ENCODE results near the gene SLC25A47.

SLC25A47 gene

DNA sequence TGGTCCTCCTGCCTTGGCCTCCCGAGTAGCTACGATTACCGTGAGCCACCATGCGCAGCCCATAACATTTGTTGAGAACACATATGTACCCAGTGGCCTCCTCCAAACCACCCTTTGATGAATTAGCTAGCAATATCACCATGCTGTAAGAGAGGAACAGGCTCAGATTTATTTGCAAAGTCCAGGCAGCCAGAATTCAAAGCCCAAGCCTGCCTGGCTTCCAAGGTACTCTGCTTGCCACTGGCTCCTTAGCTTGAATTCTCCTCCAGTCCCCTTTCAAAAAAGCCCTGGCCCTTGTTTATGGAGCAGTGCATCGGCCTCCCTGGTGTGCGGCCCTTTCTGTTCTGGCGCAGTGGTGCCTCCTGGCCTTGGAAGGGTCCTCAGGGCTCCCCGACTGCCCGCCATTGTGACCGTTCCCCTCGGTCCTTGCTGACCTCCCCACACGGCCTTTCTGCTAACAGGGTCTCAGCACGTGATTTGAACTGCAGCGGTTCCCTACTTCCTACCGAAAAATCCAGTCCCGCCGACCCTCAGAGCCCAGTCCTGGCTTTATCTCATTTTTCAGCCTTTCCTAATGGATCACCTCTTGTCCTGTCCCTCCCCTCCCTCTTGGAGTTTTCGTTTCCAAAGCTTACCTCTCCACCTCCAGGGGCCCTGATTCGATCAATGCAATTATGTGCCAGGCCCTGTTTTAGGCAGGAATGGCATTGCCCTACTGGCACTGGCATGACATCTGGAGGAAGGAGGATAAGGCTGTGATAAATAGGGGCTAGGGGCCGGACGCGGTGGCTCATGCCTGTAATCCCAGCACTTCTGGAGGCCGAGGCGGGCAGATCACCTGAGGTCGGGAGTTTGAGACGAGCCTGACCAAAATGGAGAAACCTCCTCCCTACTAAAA lies 38.9 kb upstream of the SLC25A47 start:
- H3K9me3 ChIP-seq (ENCODE audit: low read length), result no peaks in the 10 kb centered on the region
- H2AFZ ChIP-seq (ENCODE audit: low read length), result no peak overlapping the region
- TF ChIP-seq, protein P1, sequence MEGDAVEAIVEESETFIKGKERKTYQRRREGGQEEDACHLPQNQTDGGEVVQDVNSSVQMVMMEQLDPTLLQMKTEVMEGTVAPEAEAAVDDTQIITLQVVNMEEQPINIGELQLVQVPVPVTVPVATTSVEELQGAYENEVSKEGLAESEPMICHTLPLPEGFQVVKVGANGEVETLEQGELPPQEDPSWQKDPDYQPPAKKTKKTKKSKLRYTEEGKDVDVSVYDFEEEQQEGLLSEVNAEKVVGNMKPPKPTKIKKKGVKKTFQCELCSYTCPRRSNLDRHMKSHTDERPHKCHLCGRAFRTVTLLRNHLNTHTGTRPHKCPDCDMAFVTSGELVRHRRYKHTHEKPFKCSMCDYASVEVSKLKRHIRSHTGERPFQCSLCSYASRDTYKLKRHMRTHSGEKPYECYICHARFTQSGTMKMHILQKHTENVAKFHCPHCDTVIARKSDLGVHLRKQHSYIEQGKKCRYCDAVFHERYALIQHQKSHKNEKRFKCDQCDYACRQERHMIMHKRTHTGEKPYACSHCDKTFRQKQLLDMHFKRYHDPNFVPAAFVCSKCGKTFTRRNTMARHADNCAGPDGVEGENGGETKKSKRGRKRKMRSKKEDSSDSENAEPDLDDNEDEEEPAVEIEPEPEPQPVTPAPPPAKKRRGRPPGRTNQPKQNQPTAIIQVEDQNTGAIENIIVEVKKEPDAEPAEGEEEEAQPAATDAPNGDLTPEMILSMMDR (IDR thresholded peaks at IDR 0.05; ENCODE audit: low read length), result no peak
- TF ChIP-seq EZH2 (IDR thresholded peaks at IDR 0.05; ENCODE audit: borderline replicate concordance, low read length), result no peak
- no peaks in the 10 kb centered on the region for H3F3A ChIP-seq (ENCODE audit: insufficient read depth, low read length)
- peaks cover 28% of the 10 kb centered on the region; the same call in 1 of the 2 replicates for H3K36me3 ChIP-seq (ENCODE audit: insufficient read depth, low read length)
- no peaks in the 10 kb centered on the region for H3K79me2 ChIP-seq (ENCODE audit: insufficient read depth, low read length)
- H3K4me3 ChIP-seq (ENCODE audit: low read depth, low read length, poor library complexity, severe bottlenecking), result peak overlapping the region; percentile 65
- peak overlapping the region; percentile 72; the same call in 1 of the 2 replicates for H3K9ac ChIP-seq (ENCODE audit: low read length)
- H3K4me2 ChIP-seq (ENCODE audit: low read length), result peak overlapping the region; percentile 58
- no peaks in the 10 kb centered on the region for H3K9me2 ChIP-seq (ENCODE audit: low read depth, low read length)
- peaks cover 14% of the 10 kb centered on the region for H3K4me1 ChIP-seq (ENCODE audit: insufficient read depth, low read length, severe bottlenecking)
- no peak overlapping the region for H3K27ac ChIP-seq (ENCODE audit: low read depth, low read length, poor library complexity, severe bottlenecking)
- H4K20me1 ChIP-seq (ENCODE audit: insufficient read depth, low read length), result no peaks in the 10 kb centered on the region
- no peaks in the 10 kb centered on the region for H3K27me3 ChIP-seq (ENCODE audit: insufficient read depth, low read length)

DNA sequence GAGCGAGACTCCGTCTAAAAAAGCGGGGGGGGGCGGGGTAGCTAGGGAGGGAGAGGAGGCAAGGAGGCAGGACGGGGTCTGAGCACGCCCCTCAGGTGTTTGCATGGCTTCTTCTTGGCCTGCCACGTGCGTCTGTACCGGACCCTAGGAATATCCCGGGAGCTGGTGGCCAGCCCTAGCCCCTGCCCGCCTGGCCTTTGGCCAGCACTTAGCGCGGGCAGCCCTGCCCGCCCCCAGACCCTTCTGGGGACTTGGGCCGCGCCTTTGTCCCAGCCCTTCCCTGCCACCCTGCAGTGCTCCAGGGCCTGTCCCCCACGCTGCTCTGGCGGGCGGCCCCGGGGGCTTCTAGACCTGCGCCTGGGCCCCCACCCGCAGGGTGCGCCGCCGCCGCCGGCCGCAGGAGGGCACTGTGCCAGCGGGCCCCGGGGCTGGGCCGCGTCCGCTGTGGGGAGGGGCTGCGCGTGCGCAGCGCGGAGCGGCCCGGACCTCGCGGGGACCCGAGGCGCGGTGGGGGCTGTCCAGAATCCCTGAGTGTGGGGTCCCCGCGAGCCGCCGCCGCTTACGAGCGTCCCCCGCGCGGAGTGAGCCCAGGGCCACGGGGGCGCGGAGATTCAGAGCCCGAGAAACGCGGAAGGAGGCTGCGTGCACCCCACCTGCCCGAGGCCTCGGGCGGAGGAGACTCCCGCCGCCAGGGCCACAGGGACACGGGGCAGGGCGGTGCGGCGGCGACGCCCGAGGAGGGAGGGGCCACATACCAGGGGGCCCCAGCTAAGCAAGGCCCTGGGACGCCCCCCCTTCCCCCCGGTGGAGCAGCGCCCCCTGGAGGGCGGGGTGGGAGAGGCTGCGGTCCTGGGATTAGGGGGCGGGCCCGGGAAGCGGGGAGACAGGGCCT lies 37.9 kb upstream of the SLC25A47 start:
- TF ChIP-seq, protein P1 (IDR thresholded peaks at IDR 0.05; ENCODE audit: low read length), result peak; percentile 80
- TF ChIP-seq EZH2 (IDR thresholded peaks at IDR 0.05; ENCODE audit: borderline replicate concordance, low read length), result no peak
- peaks cover 14% of the 10 kb centered on the region for H3K4me1 ChIP-seq (ENCODE audit: insufficient read depth, low read length, severe bottlenecking)

GRCh38 chr14:100285913-100286400 lies 37.2 kb upstream of the SLC25A47 start:
- peaks cover 14% of the 10 kb centered on the region for H3K4me1 ChIP-seq (ENCODE audit: insufficient read depth, low read length, severe bottlenecking)

More for the DNA sequence above, 37.9 kb upstream of the SLC25A47 start:
- Histone ChIP-seq H3K27ac (ENCODE audit: low read depth, low read length, poor library complexity, severe bottlenecking) (no peak overlapping the region), H3K9me3 (ENCODE audit: low read length) (no peaks in the 10 kb centered on the region), H3K27me3 (ENCODE audit: insufficient read depth, low read length) (no peaks in the 10 kb centered on the region), H3K79me2 (ENCODE audit: insufficient read depth, low read length) (no peaks in the 10 kb centered on the region), H3K4me3 (ENCODE audit: low read depth, low read length, poor library complexity, severe bottlenecking) (peak overlapping the region; percentile 65), H3K36me3 (ENCODE audit: insufficient read depth, low read length) (peaks cover 20% of the 10 kb centered on the region; the same call in 1 of the 2 replicates), H3K4me2 (ENCODE audit: low read length) (peak overlapping the region; percentile 58), H2AFZ (ENCODE audit: low read length) (no peak overlapping the region), H3K9me2 (ENCODE audit: low read depth, low read length) (no peaks in the 10 kb centered on the region), H3K9ac (ENCODE audit: low read length) (peak overlapping the region; percentile 72), H3F3A (ENCODE audit: insufficient read depth, low read length) (no peaks in the 10 kb centered on the region), H4K20me1 (ENCODE audit: insufficient read depth, low read length) (no peaks in the 10 kb centered on the region)

More at GRCh38 chr14:100285913-100286400, 37.2 kb upstream of the SLC25A47 start:
- no peak for TF ChIP-seq EZH2 (IDR thresholded peaks at IDR 0.05; ENCODE audit: borderline replicate concordance, low read length)
- TF ChIP-seq, protein P1 (IDR thresholded peaks at IDR 0.05; ENCODE audit: low read length), result 0 out of 2 replicates have a peak, but pooled peaks have one; percentile 1
- Histone ChIP-seq H3K27ac (ENCODE audit: low read depth, low read length, poor library complexity, severe bottlenecking) (no peak overlapping the region), H3K9me2 (ENCODE audit: low read depth, low read length) (no peaks in the 10 kb centered on the region), H4K20me1 (ENCODE audit: insufficient read depth, low read length) (no peaks in the 10 kb centered on the region), H3K4me2 (ENCODE audit: low read length) (peak overlapping the region; percentile 58), H3K9ac (ENCODE audit: low read length) (peak overlapping the region; percentile 72), H3K36me3 (ENCODE audit: insufficient read depth, low read length) (peaks cover 16% of the 10 kb centered on the region; the same call in 1 of the 2 replicates), H3K79me2 (ENCODE audit: insufficient read depth, low read length) (no peaks in the 10 kb centered on the region), H2AFZ (ENCODE audit: low read length) (no peak overlapping the region), H3K9me3 (ENCODE audit: low read length) (no peaks in the 10 kb centered on the region), H3K27me3 (ENCODE audit: insufficient read depth, low read length) (no peaks in the 10 kb centered on the region), H3F3A (ENCODE audit: insufficient read depth, low read length) (no peaks in the 10 kb centered on the region), H3K4me3 (ENCODE audit: low read depth, low read length, poor library complexity, severe bottlenecking) (peak overlapping the region; percentile 65)
